ENCODE data around the gene C2CD5.

GRCh38 chr12:22413592-22413991, 130.8 kb downstream of the C2CD5 start:
- TF ChIP-seq CTCF (IDR thresholded peaks at IDR 0.05; ENCODE audit: borderline replicate concordance, extremely low read depth, low read length, poor library complexity, severe bottlenecking): no peak
- no peak for TF ChIP-seq EZH2 (IDR thresholded peaks at IDR 0.05; ENCODE audit: borderline replicate concordance, low read depth, low read length, severe bottlenecking)

Measured in DND-41 (cell line).